OCI-M1 (cell line): ENCODE results near the gene LHX2.
"Not testable (repeated sequence)": the region's sequence is repeated elsewhere in the genome, so short reads cannot be mapped to it uniquely, and the experiment has no call there.

Experiments used
- DNase-seq: peaks from one replicate; lab custom pipeline; 2025; lab: John Stamatoyannopoulos, UW

Gene LHX2

GRCh38 chr9:124011460-124012301 lies at the start of gene LHX2:
Gene LHX2 (plus strand): TSS chr9:124011768. CDS start chr9:124012349, 581 bp downstream.
- no peak for DNase-seq

- DNase-seq: no peak
Measured at GRCh38 chr9:123964761-123965160, 46.8 kb upstream of the LHX2 start.

GRCh38 chr9:123965801-123966686 lies 45.5 kb upstream of the LHX2 start:
- DNase-seq: no peak

- DNase-seq: no peak
Measured at GRCh38 chr9:123967323-123967722, 44.2 kb upstream of the LHX2 start.

- no peak for DNase-seq
Measured at GRCh38 chr9:123972618-123973017, 39.0 kb upstream of the LHX2 start.

GRCh38 chr9:123973590-123974223 lies 37.9 kb upstream of the LHX2 start:
- DNase-seq: no peak

GRCh38 chr9:123974471-123974870 lies 37.1 kb upstream of the LHX2 start:
- DNase-seq: no peak

GRCh38 chr9:123975871-123976270 lies 35.7 kb upstream of the LHX2 start:
- DNase-seq: no peak

GRCh38 chr9:123976579-123976978 lies 35.0 kb upstream of the LHX2 start:
- not testable (repeated sequence) for DNase-seq

GRCh38 chr9:123978981-123979380 lies 32.6 kb upstream of the LHX2 start:
- no peak for DNase-seq

- no peak for DNase-seq
Measured at GRCh38 chr9:123982535-123982934, 29.0 kb upstream of the LHX2 start.

- no peak for DNase-seq
Measured at GRCh38 chr9:123983047-123983446, 28.5 kb upstream of the LHX2 start.

GRCh38 chr9:123984802-123985201 lies 26.8 kb upstream of the LHX2 start:
- no peak for DNase-seq

GRCh38 chr9:123985869-123986268 lies 25.7 kb upstream of the LHX2 start:
- DNase-seq: no peak

- DNase-seq: no peak
Measured at GRCh38 chr9:123990427-123990826, 21.1 kb upstream of the LHX2 start.

- DNase-seq: not testable (repeated sequence)
Measured at GRCh38 chr9:123992679-123993078, 18.9 kb upstream of the LHX2 start.

GRCh38 chr9:123996731-123997421 lies 14.7 kb upstream of the LHX2 start:
- DNase-seq: no peak

GRCh38 chr9:123997665-123998277 lies 13.8 kb upstream of the LHX2 start:
- peak; percentile 16 for DNase-seq

- no peak for DNase-seq
Measured at GRCh38 chr9:123998278-123998925, 13.2 kb upstream of the LHX2 start.

GRCh38 chr9:123998970-123999621 lies 12.5 kb upstream of the LHX2 start:
- no peak for DNase-seq
